ENCODE data around the gene PLXNA2. TPM values are rescaled to one million over a fixed set of nuclear protein-coding genes. Genes with fewer than 3 reads are reported as not detected.
A peak's percentile ranks its signal among the peaks of the same experiment; 100 is the strongest.

Gene PLXNA2
- total and polyA plus RNA-seq, 5 donors from 2014 or later: 0.02 to 0.62 (median 0.16) TPM; not detected in 2

DNA sequence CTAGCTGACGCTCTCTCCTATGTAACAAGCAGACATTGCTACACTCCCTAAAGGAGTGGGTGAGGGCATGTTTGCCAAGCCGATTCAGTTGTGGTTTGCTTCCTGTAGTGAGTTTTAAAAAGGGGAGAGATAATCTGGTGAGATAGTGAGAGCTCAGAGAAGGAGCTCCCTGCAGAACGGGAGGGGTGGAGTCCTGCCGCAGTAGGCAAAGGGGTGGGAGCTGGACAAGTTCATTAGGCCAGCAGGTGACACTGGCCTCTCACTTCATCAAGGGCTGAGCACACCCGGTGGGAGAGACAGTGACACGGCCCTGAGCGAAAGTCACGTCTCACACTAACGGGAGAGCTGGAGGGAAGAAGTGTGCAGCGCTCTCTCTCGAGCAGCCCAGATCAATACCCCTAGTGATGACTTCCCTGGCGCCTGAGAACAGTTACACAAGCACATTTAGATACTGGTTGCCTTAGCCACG lies 189.2 kb downstream of the PLXNA2 start:
- no peaks in the 10 kb centered on the region for H3K4me1 ChIP-seq (ENCODE audit: control insufficient read depth, insufficient read depth, low read length, poor library complexity, severe bottlenecking)
- no peak overlapping the region for H3K27ac ChIP-seq (ENCODE audit: insufficient read depth, low read length, poor library complexity, severe bottlenecking)
- no peaks in the 10 kb centered on the region for H3K36me3 ChIP-seq (ENCODE audit: control insufficient read depth, insufficient read depth, low read length)
- no peak for DNase-seq
- Mint-ChIP-seq H3K4me3 (no peak overlapping the region), H3K27me3 (peaks cover 10% of the 10 kb centered on the region), H3K27ac (no peak overlapping the region), H3K4me1 (no peaks in the 10 kb centered on the region), H3K36me3 (no peaks in the 10 kb centered on the region), H3K9me3 (peaks cover 0 to 1% (median 0%) of the 10 kb centered on the region in 7 donors)
- no peaks in the 10 kb centered on the region for H3K9me3 ChIP-seq (ENCODE audit: control insufficient read depth in 2 of 2, low read length in 2 of 2)
- no peak for ATAC-seq (ENCODE audit: low read depth in 2 of 2)
- H3K27me3 ChIP-seq (ENCODE audit: control insufficient read depth, insufficient read depth, low read length): no peaks in the 10 kb centered on the region
- H3K4me3 ChIP-seq (ENCODE audit: low read depth, low read length): no peak overlapping the region

DNA sequence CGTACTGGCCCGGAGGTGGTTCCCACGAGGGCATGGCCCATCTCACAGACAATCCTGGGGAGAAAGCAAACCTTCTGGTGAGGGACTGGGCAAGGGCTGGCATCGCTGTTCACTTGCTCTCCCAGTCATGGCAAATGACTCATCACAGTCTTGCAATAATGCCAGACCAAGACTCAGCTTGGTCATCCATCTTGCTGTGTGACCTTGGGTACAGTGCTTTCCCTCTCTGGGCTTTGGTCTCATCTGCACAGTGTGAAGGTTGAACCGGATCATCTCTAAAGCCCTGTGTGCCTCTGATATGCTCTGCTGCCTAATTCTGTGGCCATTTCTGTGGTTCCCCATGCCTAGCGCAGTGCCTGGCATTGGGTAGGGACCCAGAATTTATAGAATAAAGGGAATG lies 189.7 kb downstream of the PLXNA2 start:
- DNase-seq (no peak), ATAC-seq (ENCODE audit: low read depth in 2 of 2) (no peak)
- Mint-ChIP-seq H3K36me3 (no peaks in the 10 kb centered on the region), H3K4me1 (no peaks in the 10 kb centered on the region), H3K27me3 (peaks cover 10% of the 10 kb centered on the region), H3K4me3 (no peak overlapping the region), H3K27ac (no peak overlapping the region), H3K9me3 (peaks cover 0 to 1% (median 0%) of the 10 kb centered on the region in 7 donors)
- Histone ChIP-seq H3K27ac (ENCODE audit: insufficient read depth, low read length, poor library complexity, severe bottlenecking) (no peak overlapping the region), H3K27me3 (ENCODE audit: control insufficient read depth, insufficient read depth, low read length) (no peaks in the 10 kb centered on the region), H3K9me3 (ENCODE audit: control insufficient read depth in 2 of 2, low read length in 2 of 2) (no peaks in the 10 kb centered on the region), H3K4me1 (ENCODE audit: control insufficient read depth, insufficient read depth, low read length, poor library complexity, severe bottlenecking) (no peaks in the 10 kb centered on the region), H3K36me3 (ENCODE audit: control insufficient read depth, insufficient read depth, low read length) (no peaks in the 10 kb centered on the region), H3K4me3 (ENCODE audit: low read depth, low read length) (no peak overlapping the region)

DNA sequence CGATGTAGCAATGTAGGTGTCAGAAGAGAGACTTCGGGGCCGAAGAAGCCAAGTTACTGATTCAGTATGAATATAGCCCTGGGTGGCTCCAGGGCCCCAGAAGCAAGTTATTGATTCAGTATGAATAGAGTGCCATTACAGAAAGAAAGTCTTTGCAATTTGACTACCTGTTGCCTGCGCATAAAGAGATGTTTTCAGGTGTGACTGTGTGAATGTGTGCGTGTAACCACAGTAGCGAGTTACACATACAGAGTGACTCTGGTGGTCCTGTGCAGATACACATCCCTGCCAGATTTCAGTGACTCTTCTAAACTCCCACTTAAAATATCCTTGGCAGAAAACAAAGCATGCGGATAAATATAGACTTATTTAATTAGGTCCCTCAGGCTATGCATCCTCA lies 190.5 kb downstream of the PLXNA2 start:
- no peak overlapping the region for H3K4me3 ChIP-seq (ENCODE audit: low read depth, low read length)
- H3K27ac Mint-ChIP-seq: no peak overlapping the region
- no peaks in the 10 kb centered on the region for H3K4me1 Mint-ChIP-seq
- no peaks in the 10 kb centered on the region for H3K36me3 ChIP-seq (ENCODE audit: control insufficient read depth, insufficient read depth, low read length)
- no peaks in the 10 kb centered on the region for H3K4me1 ChIP-seq (ENCODE audit: control insufficient read depth, insufficient read depth, low read length, poor library complexity, severe bottlenecking)
- peaks cover 10% of the 10 kb centered on the region for H3K27me3 Mint-ChIP-seq
- no peaks in the 10 kb centered on the region for H3K27me3 ChIP-seq (ENCODE audit: control insufficient read depth, insufficient read depth, low read length)
- H3K9me3 ChIP-seq (ENCODE audit: control insufficient read depth in 2 of 2, low read length in 2 of 2): no peaks in the 10 kb centered on the region
- no peak overlapping the region for H3K4me3 Mint-ChIP-seq
- H3K36me3 Mint-ChIP-seq: no peaks in the 10 kb centered on the region
- H3K27ac ChIP-seq (ENCODE audit: insufficient read depth, low read length, poor library complexity, severe bottlenecking): no peak overlapping the region
- ATAC-seq (ENCODE audit: low read depth in 2 of 2): no peak
- no peak for DNase-seq
- H3K9me3 Mint-ChIP-seq: peaks cover 0 to 1% (median 0%) of the 10 kb centered on the region in 7 donors

DNA sequence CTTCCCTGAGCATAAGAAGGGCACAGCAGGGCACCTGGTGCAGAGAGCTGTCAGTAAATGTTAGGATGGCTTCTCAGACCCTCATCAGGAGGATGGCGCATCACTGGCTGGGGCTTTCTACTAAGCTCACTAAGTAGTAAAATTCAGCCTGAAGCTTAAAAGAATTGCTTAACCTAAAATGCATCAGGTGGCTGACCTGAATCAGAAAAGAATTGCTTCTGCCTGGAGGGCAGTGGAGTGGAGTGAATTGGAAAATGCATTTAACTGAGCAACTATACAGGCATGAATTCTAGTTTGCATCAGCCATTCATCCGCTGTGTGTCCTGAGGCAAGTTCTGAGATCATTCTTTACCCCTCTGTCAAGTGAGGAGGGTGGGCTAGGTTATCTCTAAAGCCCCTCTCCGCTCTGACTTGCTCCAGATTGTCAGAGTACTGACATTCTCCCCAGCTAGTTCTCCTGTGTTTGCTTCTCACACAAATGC lies 191.2 kb downstream of the PLXNA2 start:
- Histone ChIP-seq H3K4me1 (ENCODE audit: control insufficient read depth, insufficient read depth, low read length, poor library complexity, severe bottlenecking) (no peaks in the 10 kb centered on the region), H3K36me3 (ENCODE audit: control insufficient read depth, insufficient read depth, low read length) (no peaks in the 10 kb centered on the region), H3K9me3 (ENCODE audit: control insufficient read depth in 2 of 2, low read length in 2 of 2) (no peaks in the 10 kb centered on the region), H3K27me3 (ENCODE audit: control insufficient read depth, insufficient read depth, low read length) (no peaks in the 10 kb centered on the region), H3K4me3 (ENCODE audit: low read depth, low read length) (no peak overlapping the region), H3K27ac (ENCODE audit: insufficient read depth, low read length, poor library complexity, severe bottlenecking) (no peak overlapping the region)
- Mint-ChIP-seq H3K27me3 (peaks cover 10% of the 10 kb centered on the region), H3K4me3 (no peak overlapping the region), H3K4me1 (no peaks in the 10 kb centered on the region), H3K9me3 (peaks cover 0 to 1% (median 0%) of the 10 kb centered on the region in 7 donors), H3K36me3 (no peaks in the 10 kb centered on the region), H3K27ac (no peak overlapping the region)
- DNase-seq (no peak), ATAC-seq (ENCODE audit: low read depth in 2 of 2) (no peak)

DNA sequence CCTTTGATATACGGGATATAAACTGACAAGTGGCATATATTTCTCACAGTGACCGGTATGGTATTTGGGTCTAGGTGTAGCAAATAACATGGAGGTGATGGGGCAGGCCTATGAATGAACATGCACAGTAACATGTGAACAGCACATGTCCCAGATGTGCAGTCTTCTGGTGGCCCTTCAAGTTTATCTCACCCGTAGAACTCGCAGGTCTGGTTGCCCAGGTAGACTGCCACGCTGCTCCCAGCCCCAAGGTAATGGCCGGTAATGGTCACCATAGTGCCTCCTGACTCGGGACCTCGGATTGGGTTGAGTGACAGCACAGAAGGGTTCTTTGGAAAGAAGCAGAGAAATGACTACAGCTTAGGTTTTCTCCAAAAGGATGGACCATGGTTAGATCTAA lies 192.0 kb downstream of the PLXNA2 start:
- DNase-seq (no peak), ATAC-seq (ENCODE audit: low read depth in 2 of 2) (no peak)
- Mint-ChIP-seq H3K4me1 (no peaks in the 10 kb centered on the region), H3K27me3 (peaks cover 10% of the 10 kb centered on the region), H3K9me3 (peaks cover 0 to 1% (median 0%) of the 10 kb centered on the region in 7 donors), H3K4me3 (no peak overlapping the region), H3K36me3 (no peaks in the 10 kb centered on the region), H3K27ac (no peak overlapping the region)
- H3K9me3 ChIP-seq (ENCODE audit: control insufficient read depth in 2 of 2, low read length in 2 of 2): no peaks in the 10 kb centered on the region
- no peaks in the 10 kb centered on the region for H3K27me3 ChIP-seq (ENCODE audit: control insufficient read depth, insufficient read depth, low read length)
- H3K27ac ChIP-seq (ENCODE audit: insufficient read depth, low read length, poor library complexity, severe bottlenecking): no peak overlapping the region
- no peaks in the 10 kb centered on the region for H3K36me3 ChIP-seq (ENCODE audit: control insufficient read depth, insufficient read depth, low read length)
- no peak overlapping the region for H3K4me3 ChIP-seq (ENCODE audit: low read depth, low read length)
- H3K4me1 ChIP-seq (ENCODE audit: control insufficient read depth, insufficient read depth, low read length, poor library complexity, severe bottlenecking): no peaks in the 10 kb centered on the region

DNA sequence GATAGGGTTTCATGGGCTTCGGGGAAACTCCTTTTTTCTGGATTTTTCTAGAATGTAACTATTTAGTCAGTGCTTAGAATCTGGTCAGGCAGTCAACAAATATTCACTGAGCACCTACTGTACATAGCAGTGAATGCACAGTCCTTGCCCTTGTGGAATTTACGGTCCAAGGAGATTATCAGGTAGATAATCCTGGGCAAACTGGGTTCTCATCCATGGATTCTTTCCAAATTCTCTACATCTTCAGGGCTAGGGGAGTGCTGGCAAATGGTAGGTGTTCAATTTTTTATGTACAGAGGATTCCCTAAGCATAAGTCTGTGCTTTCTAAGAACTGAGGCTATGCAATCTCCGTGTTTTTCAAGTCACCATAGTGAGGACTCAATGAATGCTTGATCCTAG lies 192.5 kb downstream of the PLXNA2 start:
- Histone ChIP-seq H3K9me3 (ENCODE audit: control insufficient read depth in 2 of 2, low read length in 2 of 2) (no peaks in the 10 kb centered on the region), H3K27ac (ENCODE audit: insufficient read depth, low read length, poor library complexity, severe bottlenecking) (no peak overlapping the region), H3K4me1 (ENCODE audit: control insufficient read depth, insufficient read depth, low read length, poor library complexity, severe bottlenecking) (no peaks in the 10 kb centered on the region), H3K27me3 (ENCODE audit: control insufficient read depth, insufficient read depth, low read length) (no peaks in the 10 kb centered on the region), H3K4me3 (ENCODE audit: low read depth, low read length) (no peak overlapping the region), H3K36me3 (ENCODE audit: control insufficient read depth, insufficient read depth, low read length) (no peaks in the 10 kb centered on the region)
- peaks cover 10% of the 10 kb centered on the region for H3K27me3 Mint-ChIP-seq
- H3K36me3 Mint-ChIP-seq: no peaks in the 10 kb centered on the region
- no peak for ATAC-seq (ENCODE audit: low read depth in 2 of 2)
- H3K4me3 Mint-ChIP-seq: no peak overlapping the region
- no peaks in the 10 kb centered on the region for H3K4me1 Mint-ChIP-seq
- H3K9me3 Mint-ChIP-seq: peaks cover 0 to 1% (median 0%) of the 10 kb centered on the region in 7 donors
- DNase-seq: no peak
- H3K27ac Mint-ChIP-seq: no peak overlapping the region

DNA sequence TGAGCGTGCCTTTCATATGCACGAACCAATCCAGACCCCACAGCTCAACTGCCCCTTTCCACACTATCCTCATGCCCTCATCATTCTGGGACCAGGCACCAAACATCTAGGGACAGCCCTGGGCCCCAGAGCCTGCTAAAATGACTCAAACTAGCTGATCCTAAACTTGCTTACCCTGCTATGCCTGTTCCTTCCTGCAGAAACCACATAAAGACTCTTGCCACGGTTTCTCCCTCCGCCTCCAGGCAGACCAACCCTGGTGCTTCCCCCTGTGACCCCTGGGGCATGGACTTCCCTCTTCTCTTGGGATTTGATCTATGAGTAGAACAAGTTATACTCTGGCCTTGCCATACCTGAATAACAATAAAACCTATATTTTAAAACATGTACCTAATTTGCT lies 195.3 kb downstream of the PLXNA2 start:
- Mint-ChIP-seq H3K27ac (peak overlapping the region in 1 of 3 donors; percentile 12), H3K4me1 (no peaks in the 10 kb centered on the region), H3K4me3 (no peak overlapping the region), H3K27me3 (peaks cover 15% of the 10 kb centered on the region), H3K9me3 (no peaks in the 10 kb centered on the region), H3K36me3 (no peaks in the 10 kb centered on the region)
- no peak for ATAC-seq (ENCODE audit: low read depth in 2 of 2)
- Histone ChIP-seq H3K9me3 (ENCODE audit: control insufficient read depth in 2 of 2, low read length in 2 of 2) (no peaks in the 10 kb centered on the region), H3K4me3 (ENCODE audit: low read depth, low read length) (no peak overlapping the region), H3K27ac (ENCODE audit: insufficient read depth, low read length, poor library complexity, severe bottlenecking) (no peak overlapping the region), H3K27me3 (ENCODE audit: control insufficient read depth, insufficient read depth, low read length) (no peaks in the 10 kb centered on the region), H3K36me3 (ENCODE audit: control insufficient read depth, insufficient read depth, low read length) (no peaks in the 10 kb centered on the region), H3K4me1 (ENCODE audit: control insufficient read depth, insufficient read depth, low read length, poor library complexity, severe bottlenecking) (no peaks in the 10 kb centered on the region)
- no peak for DNase-seq

DNA sequence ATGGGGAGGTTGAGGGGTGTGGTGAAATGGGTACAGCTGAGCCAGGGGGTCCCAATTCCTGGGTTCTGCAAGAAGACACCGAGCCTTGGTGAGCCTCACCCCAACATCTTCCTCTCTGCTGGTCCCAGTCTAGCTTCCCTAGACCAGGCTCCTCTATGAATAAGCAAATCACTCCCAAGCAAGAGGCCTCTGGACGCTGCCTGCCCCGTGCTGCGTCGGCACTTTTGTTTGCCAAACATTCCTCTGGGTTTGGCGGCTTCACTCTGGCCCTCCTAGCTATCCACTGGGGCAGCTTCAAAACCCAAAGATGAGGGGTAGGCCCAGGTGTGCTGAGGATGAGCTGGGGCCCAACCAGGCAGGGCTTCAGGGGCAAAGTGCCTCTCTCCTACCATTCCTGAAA lies 196.2 kb downstream of the PLXNA2 start:
- H3K27ac Mint-ChIP-seq: no peak overlapping the region
- no peaks in the 10 kb centered on the region for H3K9me3 ChIP-seq (ENCODE audit: control insufficient read depth in 2 of 2, low read length in 2 of 2)
- no peak for ATAC-seq (ENCODE audit: low read depth in 2 of 2)
- no peaks in the 10 kb centered on the region for H3K9me3 Mint-ChIP-seq
- H3K4me3 ChIP-seq (ENCODE audit: low read depth, low read length): no peak overlapping the region
- H3K27ac ChIP-seq (ENCODE audit: insufficient read depth, low read length, poor library complexity, severe bottlenecking): no peak overlapping the region
- no peaks in the 10 kb centered on the region for H3K4me1 ChIP-seq (ENCODE audit: control insufficient read depth, insufficient read depth, low read length, poor library complexity, severe bottlenecking)
- H3K27me3 ChIP-seq (ENCODE audit: control insufficient read depth, insufficient read depth, low read length): no peaks in the 10 kb centered on the region
- DNase-seq: no peak
- H3K27me3 Mint-ChIP-seq: peaks cover 15% of the 10 kb centered on the region
- H3K36me3 ChIP-seq (ENCODE audit: control insufficient read depth, insufficient read depth, low read length): no peaks in the 10 kb centered on the region
- H3K4me3 Mint-ChIP-seq: no peak overlapping the region
- peaks cover 0 to 2% (median 0%) of the 10 kb centered on the region in 4 donors for H3K4me1 Mint-ChIP-seq
- no peaks in the 10 kb centered on the region for H3K36me3 Mint-ChIP-seq

All from CD4-positive, CD25-positive, alpha-beta regulatory T cell (primary cell).